GOT3 (cell line): ENCODE data around the gene TMEM14C.

Experiments
- DNase-seq: peaks from one replicate; lab custom pipeline; 2025; ENCODE audit warnings: mixed read lengths; lab: John Stamatoyannopoulos, UW

The TMEM14C gene

DNA sequence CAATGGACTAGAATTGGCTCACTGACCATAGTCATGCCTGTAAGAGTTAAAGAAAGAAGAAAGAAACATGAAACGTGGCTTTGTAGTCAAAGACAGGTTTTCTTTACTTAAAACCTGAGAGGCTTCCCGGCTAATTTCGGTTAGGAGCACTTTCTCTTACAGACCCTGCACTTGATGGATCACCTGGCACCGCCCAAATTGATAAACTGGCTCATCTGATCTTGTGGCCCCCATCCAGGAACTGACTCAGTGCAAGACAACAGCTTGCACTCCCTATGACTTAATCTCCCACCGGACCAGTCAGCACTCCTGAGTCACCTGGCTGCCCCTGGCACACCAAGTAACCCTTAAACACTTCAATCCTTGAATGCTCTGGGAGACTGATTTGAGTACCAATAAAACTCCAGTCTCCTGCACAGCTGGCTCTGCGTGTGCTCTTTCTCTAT, 37.0 kb downstream of the TMEM14C start:
- DNase-seq = peak; percentile 28

- no peak for DNase-seq
Observed at GRCh38 chr6:10763006-10763405, 40.1 kb downstream of the TMEM14C start.

GRCh38 chr6:10769419-10769818, 46.5 kb downstream of the TMEM14C start:
- no peak for DNase-seq

DNA sequence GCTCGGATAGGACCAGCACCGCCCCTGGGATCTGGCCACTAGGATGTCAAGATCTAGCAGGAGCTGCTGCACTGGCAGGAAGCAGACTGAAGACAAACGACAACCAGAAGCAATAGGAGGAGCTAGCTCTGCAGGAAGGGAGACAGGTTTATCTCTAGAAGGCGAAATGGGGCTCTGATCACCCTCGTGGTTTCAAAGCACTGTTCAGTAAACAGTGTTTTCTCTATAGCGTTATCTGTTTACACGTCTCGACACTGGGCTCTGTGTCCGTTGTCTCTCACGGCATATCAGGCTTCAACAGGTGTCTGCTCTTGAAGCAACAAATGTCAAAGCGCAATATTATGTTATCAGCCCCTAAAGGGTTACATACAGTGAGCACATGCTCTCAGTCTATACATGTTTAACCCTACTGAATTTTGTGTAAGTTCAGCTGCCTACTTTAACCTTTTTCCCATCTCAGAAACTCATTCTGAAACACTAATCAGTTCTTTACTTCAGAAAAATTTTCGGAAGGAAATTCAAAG, 48.6 kb downstream of the TMEM14C start:
- no peak for DNase-seq

GRCh38 chr6:10778230-10778629, 55.4 kb downstream of the TMEM14C start:
- DNase-seq = no peak

DNA sequence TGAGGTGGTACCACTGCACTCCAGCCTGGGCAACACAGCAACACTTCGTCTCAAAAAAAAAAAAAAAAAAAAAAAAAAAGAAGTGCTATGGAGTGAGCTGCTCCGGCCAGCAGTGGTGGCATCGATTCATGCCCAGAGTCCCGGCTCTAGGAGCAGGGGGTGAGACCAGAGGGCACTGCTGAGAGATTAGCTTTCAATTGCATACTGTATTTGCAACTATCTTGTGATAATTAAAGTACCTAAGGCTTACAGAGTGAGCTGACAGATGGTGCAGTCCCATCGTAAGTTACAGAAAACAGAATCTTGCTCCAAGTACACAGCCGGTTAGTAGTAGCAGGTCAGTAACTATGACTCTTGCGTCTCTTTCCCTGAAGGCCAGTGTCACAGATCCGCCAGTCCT, 56.2 kb downstream of the TMEM14C start:
- DNase-seq = no peak
